ENCODE data around the gene TMEM247.

TMEM247 gene

DNA sequence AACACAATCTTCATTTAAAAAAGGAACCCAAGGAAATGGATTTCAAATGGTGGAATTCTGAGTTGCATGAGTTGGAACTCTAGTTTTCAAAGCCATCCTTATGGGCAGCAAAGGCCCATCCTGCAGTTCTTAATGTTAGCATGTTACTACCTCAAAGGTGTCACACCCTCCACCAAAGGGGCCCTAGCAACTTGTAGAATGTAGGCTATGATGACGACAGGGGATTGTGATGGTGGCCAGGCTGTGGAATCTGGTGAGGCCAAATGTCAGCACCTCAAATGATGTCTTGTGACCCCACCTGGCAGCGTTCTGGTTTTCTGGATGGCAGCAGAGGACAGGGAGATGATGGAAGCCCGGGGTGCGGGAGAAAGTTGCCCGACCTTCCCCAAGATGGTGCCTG is at the start of gene TMEM247:
TSS of gene TMEM247 (plus strand) at position 301 of the 400 bp plus-strand sequence.
- intact Hi-C loops (cut with micrococcal nuclease), result no loop called here
- Mint-ChIP-seq H3K4me1 (ENCODE audit: low read depth) (peaks cover 21% of the 10 kb centered on the region), H3K27ac (peak within 1 kb of the TSS; percentile 15), H3K36me3 (ENCODE audit: low read depth) (no peaks in the 10 kb centered on the region), H3K9me3 (no peaks in the 10 kb centered on the region), H3K4me3 (no peak within 1 kb of the TSS), H3K27me3 (peaks cover 6% of the 10 kb centered on the region)

DNA sequence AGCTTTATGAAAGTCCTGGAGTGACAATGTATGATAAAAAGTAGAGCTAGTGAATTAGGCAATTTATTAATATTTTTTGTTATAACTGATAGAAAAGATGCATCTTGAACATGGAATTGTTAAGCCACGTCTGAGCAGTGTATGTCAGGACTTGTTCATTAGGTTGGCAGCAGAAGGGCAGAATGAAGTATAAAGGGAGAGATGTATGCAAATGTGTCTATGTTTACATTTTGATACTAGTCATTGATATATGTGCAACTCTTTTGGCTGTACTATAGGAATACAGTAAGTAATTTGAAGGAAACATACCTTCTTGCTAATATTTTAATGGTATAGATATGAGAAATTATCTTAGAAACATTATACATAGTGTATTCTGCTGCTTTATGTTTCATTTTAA is 49.0 kb upstream of the TMEM247 start:
- intact Hi-C loops (cut with micrococcal nuclease), result no loop called here
- Mint-ChIP-seq H3K27me3 (peaks cover 6% of the 10 kb centered on the region), H3K36me3 (ENCODE audit: low read depth) (no peaks in the 10 kb centered on the region), H3K27ac (no peak overlapping the region), H3K4me1 (ENCODE audit: low read depth) (peaks cover 6% of the 10 kb centered on the region), H3K4me3 (no peak overlapping the region), H3K9me3 (no peaks in the 10 kb centered on the region)

GRCh38 chr2:46430992-46431391 is 48.4 kb upstream of the TMEM247 start:
- intact Hi-C loops (cut with micrococcal nuclease), result no loop called here
- peaks cover 6% of the 10 kb centered on the region for H3K27me3 Mint-ChIP-seq
- no peak overlapping the region for H3K27ac Mint-ChIP-seq
- H3K4me1 Mint-ChIP-seq (ENCODE audit: low read depth), result peaks cover 6% of the 10 kb centered on the region
- no peak overlapping the region for H3K4me3 Mint-ChIP-seq
- no peaks in the 10 kb centered on the region for H3K9me3 Mint-ChIP-seq
- H3K36me3 Mint-ChIP-seq (ENCODE audit: low read depth), result no peaks in the 10 kb centered on the region

- intact Hi-C loops (cut with micrococcal nuclease), result no loop called here
- peaks cover 6% of the 10 kb centered on the region for H3K4me1 Mint-ChIP-seq (ENCODE audit: low read depth)
- H3K27ac Mint-ChIP-seq, result no peak overlapping the region
- H3K4me3 Mint-ChIP-seq, result no peak overlapping the region
- no peaks in the 10 kb centered on the region for H3K9me3 Mint-ChIP-seq
- peaks cover 6% of the 10 kb centered on the region for H3K27me3 Mint-ChIP-seq
- H3K36me3 Mint-ChIP-seq (ENCODE audit: low read depth), result no peaks in the 10 kb centered on the region
These were observed 47.7 kb upstream of the TMEM247 start for GRCh38 chr2:46431481-46432235.

DNA sequence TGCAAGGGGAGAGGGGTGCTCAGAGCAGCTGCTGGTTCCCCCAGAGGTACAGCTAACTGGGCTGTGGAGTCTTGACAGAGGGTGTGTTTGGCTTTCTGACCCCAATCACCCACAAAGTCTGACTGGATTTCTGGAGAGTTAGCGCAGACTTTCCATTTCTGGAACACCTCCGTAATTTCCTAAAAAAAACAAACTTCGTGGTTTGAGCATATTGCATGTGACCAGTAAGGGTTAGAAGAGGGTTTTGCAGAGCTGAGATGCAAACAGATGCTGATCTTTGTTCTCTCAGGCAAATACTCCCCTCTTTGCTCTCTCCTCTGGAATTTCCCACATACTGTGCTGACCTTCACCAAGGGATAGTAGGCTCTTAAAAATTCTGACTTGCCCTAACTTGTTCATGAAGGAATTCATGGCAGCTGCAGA is 44.5 kb upstream of the TMEM247 start:
- intact Hi-C loops (cut with micrococcal nuclease), result no loop called here
- H3K4me3 Mint-ChIP-seq, result no peak overlapping the region
- H3K36me3 Mint-ChIP-seq (ENCODE audit: low read depth), result no peaks in the 10 kb centered on the region
- peaks cover 9% of the 10 kb centered on the region for H3K27me3 Mint-ChIP-seq
- no peaks in the 10 kb centered on the region for H3K9me3 Mint-ChIP-seq
- H3K4me1 Mint-ChIP-seq (ENCODE audit: low read depth), result peaks cover 17% of the 10 kb centered on the region
- H3K27ac Mint-ChIP-seq, result no peak overlapping the region

DNA sequence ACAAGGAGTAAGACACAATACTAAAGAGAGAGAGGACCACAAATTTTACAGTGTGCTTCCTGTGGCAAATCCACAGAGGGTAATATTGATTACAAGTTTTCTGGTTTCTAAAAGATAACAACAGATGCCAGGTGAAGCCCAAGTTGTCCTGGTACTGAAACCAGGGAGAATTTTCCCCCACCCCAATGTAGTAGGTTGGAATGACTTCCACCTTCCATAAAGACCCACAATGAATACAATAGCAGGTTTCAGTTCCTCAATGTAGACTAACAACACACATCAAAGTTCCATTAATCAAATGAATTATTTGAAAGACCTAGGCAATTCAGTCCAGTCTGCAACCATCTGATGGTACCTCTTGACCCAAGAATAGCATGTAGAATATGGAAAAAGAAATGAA is 44.0 kb upstream of the TMEM247 start:
- Mint-ChIP-seq H3K4me1 (ENCODE audit: low read depth) (peaks cover 17% of the 10 kb centered on the region), H3K9me3 (no peaks in the 10 kb centered on the region), H3K36me3 (ENCODE audit: low read depth) (no peaks in the 10 kb centered on the region), H3K4me3 (no peak overlapping the region), H3K27me3 (peaks cover 9% of the 10 kb centered on the region), H3K27ac (no peak overlapping the region)
- intact Hi-C loops (cut with micrococcal nuclease), result no loop called here

DNA sequence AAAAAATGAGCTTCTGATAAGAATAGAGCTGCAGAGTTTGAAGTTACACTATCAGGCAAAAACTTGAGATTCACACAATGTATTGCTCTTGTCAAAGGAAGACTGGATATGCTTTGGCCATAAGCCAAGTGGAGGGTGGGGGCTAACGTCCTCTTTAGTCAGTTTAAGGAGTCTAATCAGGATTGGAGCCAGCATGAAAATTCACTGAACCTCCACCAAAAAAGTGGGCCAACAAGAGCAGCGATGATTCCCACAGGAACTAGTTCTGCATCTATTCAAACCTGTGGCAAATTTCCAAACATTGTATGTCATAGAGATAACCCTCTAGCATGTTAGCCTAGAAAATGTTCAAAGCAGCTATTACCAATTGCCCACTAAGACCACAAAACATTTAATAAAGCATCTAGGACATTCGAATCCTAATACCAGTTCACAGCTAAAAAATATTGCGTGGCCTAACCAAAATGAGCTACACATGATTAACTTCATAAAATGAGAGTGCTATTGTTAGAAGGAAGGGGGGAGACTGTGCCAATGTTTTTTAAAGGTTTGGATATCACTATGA is 43.5 kb upstream of the TMEM247 start:
- intact Hi-C loops (cut with micrococcal nuclease), result no loop called here
- Mint-ChIP-seq H3K4me1 (ENCODE audit: low read depth) (peaks cover 17% of the 10 kb centered on the region), H3K4me3 (no peak overlapping the region), H3K27ac (no peak overlapping the region), H3K27me3 (peaks cover 9% of the 10 kb centered on the region), H3K9me3 (no peaks in the 10 kb centered on the region), H3K36me3 (ENCODE audit: low read depth) (no peaks in the 10 kb centered on the region)

GRCh38 chr2:46436800-46437199 is 42.6 kb upstream of the TMEM247 start:
- H3K27me3 Mint-ChIP-seq, result peaks cover 9% of the 10 kb centered on the region
- H3K9me3 Mint-ChIP-seq, result no peaks in the 10 kb centered on the region
- H3K27ac Mint-ChIP-seq, result no peak overlapping the region
- H3K4me3 Mint-ChIP-seq, result no peak overlapping the region
- peaks cover 17% of the 10 kb centered on the region for H3K4me1 Mint-ChIP-seq (ENCODE audit: low read depth)
- intact Hi-C loops (cut with micrococcal nuclease), result no loop called here
- H3K36me3 Mint-ChIP-seq (ENCODE audit: low read depth), result no peaks in the 10 kb centered on the region

GRCh38 chr2:46438102-46438501 is 41.3 kb upstream of the TMEM247 start:
- no peaks in the 10 kb centered on the region for H3K36me3 Mint-ChIP-seq (ENCODE audit: low read depth)
- no peaks in the 10 kb centered on the region for H3K9me3 Mint-ChIP-seq
- peaks cover 9% of the 10 kb centered on the region for H3K27me3 Mint-ChIP-seq
- no peak overlapping the region for H3K4me3 Mint-ChIP-seq
- intact Hi-C loops (cut with micrococcal nuclease), result no loop called here
- H3K4me1 Mint-ChIP-seq (ENCODE audit: low read depth), result peaks cover 17% of the 10 kb centered on the region
- no peak overlapping the region for H3K27ac Mint-ChIP-seq

DNA sequence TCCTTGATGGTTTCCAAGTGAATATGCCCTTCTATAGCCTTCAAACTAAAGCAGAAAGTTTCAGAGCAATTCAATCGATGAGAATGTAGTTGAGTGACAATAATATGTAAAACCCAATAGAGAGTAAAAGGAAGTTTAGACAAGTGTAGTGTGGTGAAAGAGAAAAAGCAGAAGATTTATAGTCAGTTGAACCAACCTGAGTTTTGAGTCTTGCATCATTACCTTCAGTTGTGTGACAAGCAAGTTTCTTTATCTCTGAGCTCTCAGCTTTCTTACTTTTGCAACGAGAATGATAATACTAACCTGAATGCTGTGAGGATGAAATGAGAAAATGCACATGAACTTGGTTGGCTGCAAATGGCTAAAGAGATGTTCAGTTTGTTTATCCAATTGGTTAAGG is 40.6 kb upstream of the TMEM247 start:
- no peak overlapping the region for H3K27ac Mint-ChIP-seq
- H3K4me1 Mint-ChIP-seq (ENCODE audit: low read depth), result peaks cover 17% of the 10 kb centered on the region
- no peaks in the 10 kb centered on the region for H3K9me3 Mint-ChIP-seq
- H3K4me3 Mint-ChIP-seq, result no peak overlapping the region
- intact Hi-C loops (cut with micrococcal nuclease), result no loop called here
- H3K27me3 Mint-ChIP-seq, result peaks cover 9% of the 10 kb centered on the region
- no peaks in the 10 kb centered on the region for H3K36me3 Mint-ChIP-seq (ENCODE audit: low read depth)

GRCh38 chr2:46439582-46439981 is 39.8 kb upstream of the TMEM247 start:
- Mint-ChIP-seq H3K9me3 (no peaks in the 10 kb centered on the region), H3K36me3 (ENCODE audit: low read depth) (no peaks in the 10 kb centered on the region), H3K4me3 (no peak overlapping the region), H3K27ac (no peak overlapping the region), H3K27me3 (peaks cover 3% of the 10 kb centered on the region), H3K4me1 (ENCODE audit: low read depth) (peaks cover 17% of the 10 kb centered on the region)
- intact Hi-C loops (cut with micrococcal nuclease), result no loop called here

DNA sequence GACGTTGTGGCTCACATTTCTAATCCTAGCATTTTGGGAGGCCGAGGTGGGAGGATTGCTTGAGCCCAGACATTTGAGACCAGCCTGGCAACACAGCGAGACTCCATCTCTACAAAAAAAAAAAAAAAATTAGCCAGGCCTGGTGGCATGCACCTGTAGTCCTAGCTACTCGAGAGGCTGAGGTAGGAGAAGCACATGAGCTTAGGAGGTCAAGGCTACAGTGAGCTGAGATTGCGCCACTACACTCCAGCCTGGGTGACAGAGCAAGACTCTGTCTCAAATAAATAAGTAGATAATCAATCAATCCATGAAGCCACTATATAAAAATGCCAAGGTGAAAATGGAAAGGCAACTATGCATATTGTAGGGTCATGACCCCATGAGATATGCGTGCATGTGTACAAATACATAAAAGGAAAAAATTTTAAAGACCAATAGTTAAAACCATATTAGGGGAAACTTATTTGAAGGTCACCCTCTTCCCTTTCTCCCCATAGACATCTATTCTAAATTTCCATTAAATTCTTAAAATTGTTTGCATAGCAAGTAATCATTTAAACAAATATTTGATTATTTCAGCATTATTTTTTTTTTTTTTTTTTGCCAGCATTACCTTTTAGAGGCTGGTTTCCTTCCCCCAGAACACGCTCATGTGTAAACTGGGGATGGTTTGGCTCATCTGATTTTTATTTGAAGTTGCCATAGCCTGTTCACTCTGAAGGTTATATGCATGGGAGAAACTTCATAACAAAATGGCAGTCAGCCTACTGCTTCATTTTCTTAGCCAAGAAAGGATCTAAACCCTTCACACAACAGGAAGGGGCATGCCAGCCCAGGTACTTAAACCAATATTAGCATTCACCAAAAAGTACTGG is 37.3 kb upstream of the TMEM247 start:
- intact Hi-C loops (cut with micrococcal nuclease), result no loop called here
- Mint-ChIP-seq H3K9me3 (peaks cover 13% of the 10 kb centered on the region), H3K36me3 (ENCODE audit: low read depth) (no peaks in the 10 kb centered on the region), H3K4me1 (ENCODE audit: low read depth) (peaks cover 11% of the 10 kb centered on the region), H3K27ac (no peak overlapping the region), H3K4me3 (no peak overlapping the region), H3K27me3 (peaks cover 3% of the 10 kb centered on the region)

DNA sequence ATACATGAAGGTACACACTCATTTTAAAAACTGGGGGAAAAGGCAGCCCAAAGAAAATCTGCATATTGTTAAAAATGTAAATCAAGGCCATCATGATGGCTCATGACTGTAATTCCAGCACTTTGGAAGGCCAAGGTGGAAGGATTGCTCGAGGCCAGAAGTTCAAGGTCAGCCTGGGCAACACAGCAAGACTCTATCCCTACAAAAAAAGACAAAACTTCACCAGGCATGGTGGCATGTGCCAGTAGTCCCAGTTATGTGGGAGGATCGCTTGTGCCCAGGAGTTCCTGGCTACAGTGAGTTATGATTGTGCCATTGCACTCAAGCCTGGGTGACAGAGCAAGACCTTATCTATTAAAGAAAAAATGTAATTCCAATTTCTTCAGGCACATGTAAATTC is 34.6 kb upstream of the TMEM247 start:
- intact Hi-C loops (cut with micrococcal nuclease), result no loop called here
- Mint-ChIP-seq H3K27me3 (no peaks in the 10 kb centered on the region), H3K4me3 (no peak overlapping the region), H3K27ac (no peak overlapping the region), H3K36me3 (ENCODE audit: low read depth) (no peaks in the 10 kb centered on the region), H3K9me3 (peaks cover 13% of the 10 kb centered on the region), H3K4me1 (ENCODE audit: low read depth) (no peaks in the 10 kb centered on the region)

DNA sequence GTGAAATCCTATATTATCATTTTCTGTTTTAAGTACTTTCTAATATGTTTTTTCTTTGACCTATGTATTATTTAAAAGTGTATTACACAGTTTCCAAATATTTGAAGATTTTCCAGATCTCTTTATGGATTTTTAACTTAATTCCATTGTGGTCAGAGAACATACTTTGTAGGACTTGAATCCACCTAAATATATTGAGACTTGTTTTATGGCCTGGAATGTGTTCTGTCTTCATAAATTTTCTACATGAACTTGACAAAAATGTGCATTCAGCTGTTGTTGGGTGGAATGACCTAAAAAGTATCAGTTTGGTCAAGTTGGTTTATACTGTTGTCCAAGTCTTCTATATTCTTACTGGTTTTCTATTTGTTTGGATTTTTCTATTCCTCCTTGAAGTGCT is 33.8 kb upstream of the TMEM247 start:
- no peaks in the 10 kb centered on the region for H3K36me3 Mint-ChIP-seq (ENCODE audit: low read depth)
- H3K27me3 Mint-ChIP-seq, result no peaks in the 10 kb centered on the region
- peaks cover 13% of the 10 kb centered on the region for H3K9me3 Mint-ChIP-seq
- intact Hi-C loops (cut with micrococcal nuclease), result no loop called here
- H3K27ac Mint-ChIP-seq, result no peak overlapping the region
- H3K4me1 Mint-ChIP-seq (ENCODE audit: low read depth), result no peaks in the 10 kb centered on the region
- no peak overlapping the region for H3K4me3 Mint-ChIP-seq

All from dendritic cell treated with granulocyte-macrophage colony-stimulating factor and Interleukin-4, amounts not matched to agents 40 ng/mL and 50 ng/mL, for 4 days (primary cell).